HG02642 (cell line): Measurements from ENCODE around the gene GRIN2B.

Experiments used
- ATAC-seq: cut with Tn5 transposase; IDR thresholded peaks from one replicate; pipeline ENCODE4 v1.9.1; 2021; ENCODE audit warnings: mild to moderate bottlenecking; ENCODE audit not compliant: unreplicated experiment, poor library complexity

GRIN2B gene

GRCh38 chr12:13981296-13981962, at the start of gene GRIN2B:
Gene GRIN2B, minus strand, starts transcription at chr12:13981602. Its CDS starts 115,394 bp downstream, at chr12:13866208.
- ATAC-seq: no peak

GRCh38 chr12:14026537-14026936, 45.1 kb upstream of the GRIN2B start:
- no peak for ATAC-seq

GRCh38 chr12:14024591-14024990, 43.2 kb upstream of the GRIN2B start:
- no peak for ATAC-seq

- no peak for ATAC-seq
Observed at GRCh38 chr12:14018080-14018479, 36.7 kb upstream of the GRIN2B start.

- no peak for ATAC-seq
Observed at GRCh38 chr12:14010989-14011388, 29.6 kb upstream of the GRIN2B start.

GRCh38 chr12:14007639-14008038, 26.2 kb upstream of the GRIN2B start:
- ATAC-seq: no peak

- no peak for ATAC-seq
Observed at GRCh38 chr12:13992585-13992984, 11.2 kb upstream of the GRIN2B start.

GRCh38 chr12:13992106-13992505, 10.7 kb upstream of the GRIN2B start:
- no peak for ATAC-seq

- ATAC-seq: no peak
Observed at GRCh38 chr12:13986031-13986430, 4.6 kb upstream of the GRIN2B start.

GRCh38 chr12:13981990-13982389, 588 bp upstream of the GRIN2B start:
- ATAC-seq: no peak

GRCh38 chr12:13980538-13981295, 685 bp downstream of the GRIN2B start:
- ATAC-seq: no peak

GRCh38 chr12:13979772-13980378, 1.5 kb downstream of the GRIN2B start:
- ATAC-seq: no peak

- no peak for ATAC-seq
Observed at GRCh38 chr12:13978876-13979275, 2.5 kb downstream of the GRIN2B start.

- ATAC-seq: no peak
Observed at GRCh38 chr12:13976880-13977279, 4.5 kb downstream of the GRIN2B start.

GRCh38 chr12:13976028-13976584, 5.3 kb downstream of the GRIN2B start:
- no peak for ATAC-seq

- no peak for ATAC-seq
Observed at GRCh38 chr12:13973996-13974395, 7.4 kb downstream of the GRIN2B start.

GRCh38 chr12:13970803-13971202, 10.6 kb downstream of the GRIN2B start:
- ATAC-seq: no peak

- no peak for ATAC-seq
Observed at GRCh38 chr12:13968281-13968680, 13.1 kb downstream of the GRIN2B start.

- no peak for ATAC-seq
Observed at GRCh38 chr12:13964666-13965065, 16.7 kb downstream of the GRIN2B start.

GRCh38 chr12:13962699-13963098, 18.7 kb downstream of the GRIN2B start:
- ATAC-seq: no peak

- ATAC-seq: no peak
Observed at GRCh38 chr12:13961971-13962370, 19.4 kb downstream of the GRIN2B start.
